B cell (primary cell): ENCODE measurements around the gene ABI3BP. TPM values are rescaled to one million over a fixed set of nuclear protein-coding genes. Genes with fewer than 3 reads are reported as not detected.

Source experiments
- ATAC-seq: fragments of 200-7000 bp; cut with Tn5 transposase; one replicate; pipeline ENCODE4 v1.10.0; 2021; ENCODE audit warnings: low read depth, mild to moderate bottlenecking, moderate number of reproducible peaks, moderate library complexity
- CTCF ChIA-PET: fragments of 350-600 bp; sonication (Branson Sonifier 250); formaldehyde crosslinking; loops from one replicate; lab custom pipeline; 2021; ENCODE audit warnings: antibody characterized with exemption, inconsistent platforms; lab: Charles Lee
- POLR2A ChIA-PET: fragments of 350-600 bp; sonication (Branson Sonifier 250); formaldehyde crosslinking; loops from one replicate; lab custom pipeline; 2021; ENCODE audit warnings: antibody characterized with exemption; lab: Charles Lee
- DNase-seq: peaks from one replicate; pipeline ENCODE4 v3.0.0; 2013
- H2AFZ ChIP-seq: 2 replicates; pipeline ENCODE4 v1.6.1; 2012; ENCODE audit warnings: mild to moderate bottlenecking, low read depth, low read length; ENCODE audit not compliant: insufficient read depth, poor library complexity, severe bottlenecking
- H3K27ac ChIP-seq, 2 donors: 1 replicate in 1 of 2; 2 replicates in 1 of 2; pipeline ENCODE4 v1.5.1; 2012 to 2013; ENCODE audit warnings: low read length in 2 of 2, mild to moderate bottlenecking in 2 of 2, moderate library complexity in 1 of 2
- H3K27me3 ChIP-seq, 4 experiments: fragments of 200-600 bp in 1 of 4; sonication (generic) in 1 of 4; replicated peaks in 1 of 4; 1 replicate in 2 of 4; 2 replicates in 2 of 4; pipeline versions ENCODE4 v1.6.1 to v1.7.0; 2013 to 2016; ENCODE audit warnings: low read length in 3 of 4, mild to moderate bottlenecking in 2 of 4, mixed read lengths in 1 of 4, moderate library complexity in 1 of 4; ENCODE audit not compliant: insufficient read depth in 4 of 4, control insufficient read depth in 3 of 4; ENCODE audit errors: control extremely low read depth in 1 of 4
- H3K36me3 ChIP-seq, 2 experiments: replicated peaks in 1 of 2; 1 replicate in 1 of 2; 2 replicates in 1 of 2; pipeline versions ENCODE4 v1.6.1 to v1.7.1; 2013; ENCODE audit warnings: low read length in 1 of 2; ENCODE audit not compliant: insufficient read depth in 2 of 2, control insufficient read depth in 1 of 2; ENCODE audit errors: control extremely low read depth in 1 of 2, extremely low read depth in 1 of 2
- H3K4me1 ChIP-seq, 2 donors: fragments of 200-600 bp in 1 of 2; sonication (generic) in 1 of 2; 1 replicate in 1 of 2; 2 replicates in 1 of 2; pipeline versions ENCODE4 v1.5.1 to v1.6.1; 2013 to 2017; ENCODE audit warnings: low read length in 2 of 2; ENCODE audit not compliant: control insufficient read depth in 2 of 2, insufficient read depth in 2 of 2
- H3K4me2 ChIP-seq: replicated peaks from 2 replicates; pipeline ENCODE3; 2012; ENCODE audit warnings: mild to moderate bottlenecking, low read depth, low read length; ENCODE audit not compliant: poor library complexity, severe bottlenecking
- H3K4me3 ChIP-seq, 5 experiments: fragments of 200-600 bp in 1 of 5; sonication (generic) in 1 of 5; 1 replicate in 3 of 5; 2 replicates in 2 of 5; pipeline versions ENCODE4 v1.5.1 to v1.7.0; 2011 to 2016; ENCODE audit warnings: low read length in 4 of 5, mild to moderate bottlenecking in 4 of 5, low read depth in 2 of 5, control low read depth in 1 of 5, moderate library complexity in 1 of 5; ENCODE audit not compliant: insufficient read depth in 1 of 5; ENCODE audit errors: control extremely low read depth in 1 of 5, extremely low read depth in 1 of 5
- H3K79me2 ChIP-seq: fragments of 200-600 bp; sonication (generic); one replicate; pipeline ENCODE4 v1.6.0; 2016; ENCODE audit warnings: low read length; ENCODE audit not compliant: control insufficient read depth, insufficient read depth
- H3K9ac ChIP-seq: fragments of 200-600 bp; sonication (generic); 2 replicates; pipeline ENCODE4 v1.6.1; 2017; ENCODE audit warnings: mild to moderate bottlenecking, low read length, moderate library complexity
- H3K9me3 ChIP-seq, 3 donors: one replicate each; pipeline versions ENCODE4 v1.6.1 to v1.7.1; 2013; ENCODE audit warnings: low read length in 2 of 3; ENCODE audit not compliant: control insufficient read depth in 2 of 3, insufficient read depth in 1 of 3; ENCODE audit errors: control extremely low read depth in 1 of 3
- H4K20me1 ChIP-seq: 2 replicates; pipeline ENCODE4 v1.6.0; 2012; ENCODE audit warnings: mild to moderate bottlenecking, low read length; ENCODE audit not compliant: insufficient read depth, control insufficient read depth, poor library complexity, severe bottlenecking
- H3K27ac Mint-ChIP-seq: one replicate; pipeline ENCODE4 v1.8.0; 2021; ENCODE audit warnings: mixed read lengths
- H3K27me3 Mint-ChIP-seq: one replicate; pipeline ENCODE4 v1.8.0; 2021; ENCODE audit warnings: mixed read lengths
- H3K4me1 Mint-ChIP-seq: one replicate; pipeline ENCODE4 v1.8.0; 2021; ENCODE audit warnings: mixed read lengths
- H3K4me3 Mint-ChIP-seq: one replicate; pipeline ENCODE4 v1.8.0; 2021; ENCODE audit warnings: mixed read lengths
- H3K9me3 Mint-ChIP-seq: one replicate; pipeline ENCODE4 v1.8.0; 2022; ENCODE audit warnings: mixed read lengths; ENCODE audit not compliant: insufficient read depth
- EZH2 ChIP-seq: IDR thresholded peaks from 2 replicates; pipeline ENCODE4 v1.6.1; 2012; ENCODE audit warnings: borderline replicate concordance, low read depth, mild to moderate bottlenecking, moderate library complexity, low read length; ENCODE audit not compliant: insufficient read depth, poor library complexity, severe bottlenecking
- WGBS: methylation state at CpG from one replicate; pipeline ENCODE4 v1.1.5; 2013; ENCODE audit warnings: missing lambda C conversion rate; ENCODE audit not compliant: insufficient coverage; 5-methylcytosine and 5-hydroxymethylcytosine counted together
- intact Hi-C: fragments of 100-400 bp; cut with micrococcal nuclease; formaldehyde crosslinking; loops from one replicate; pipeline ENCODE4 v1.10.0; 2022
- polyA plus RNA-seq: library from polyadenylated mRNA; depleted of rRNA; stranded (reverse); fragments of >200 nt; gene quantifications from 2 replicates; pipeline ENCODE4 v1.2.3, GENCODE V29; 2012
- total RNA-seq, 2 donors: library from RNA; stranded (reverse); fragments of 120-200 nt in 1 of 2; gene quantifications; 1 replicate in 1 of 2; 2 replicates in 1 of 2; pipeline versions ENCODE4 v1.2.3 to v1.2.4, GENCODE V29; 2013 to 2022
- TF ChIP-seq, protein P1 (sequence below): fragments of 200-600 bp; IDR thresholded peaks from one replicate; pipeline ENCODE4 v1.8.0; 2022; ENCODE audit warnings: antibody characterized with exemption, mild to moderate bottlenecking

ABI3BP gene
- total and polyA plus RNA-seq, 2 donors (not counting 1 experiment from before 2014, with no cell fraction given): not detected

DNA sequence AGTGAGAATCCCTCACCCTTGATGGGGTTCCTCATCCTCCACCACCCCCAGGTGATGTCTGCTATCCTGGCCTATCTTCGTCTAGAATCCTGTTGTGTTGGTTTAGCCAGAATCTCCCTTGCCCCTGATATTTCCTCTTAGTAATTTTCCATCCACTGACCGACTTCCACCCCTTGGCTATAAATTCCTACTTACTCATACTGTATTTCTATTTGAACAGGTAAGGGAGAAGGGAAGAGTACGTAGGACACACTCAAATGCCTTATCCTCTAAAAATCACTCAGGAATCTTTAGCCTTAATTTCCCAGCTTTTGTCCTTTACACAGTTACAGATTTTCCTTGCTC lies 284.6 kb downstream of the ABI3BP start:
- peak overlapping the region; percentile 47 to 85 (median 78) for H3K4me3 ChIP-seq
- peak overlapping the region; percentile 92 for H3K4me3 Mint-ChIP-seq

GRCh38 chr3:100706365-100706764 lies 286.9 kb downstream of the ABI3BP start:
- Histone ChIP-seq H3K4me1 (peaks cover 17 to 19% of the 10 kb centered on the region in 2 donors), H3K9me3 (peaks cover 0 to 1% (median 0%) of the 10 kb centered on the region in 3 donors), H3K27me3 (peaks cover 0 to 25% (median 10%) of the 10 kb centered on the region in 4 experiments), H4K20me1 (no peaks in the 10 kb centered on the region), H3K36me3 (no peaks in the 10 kb centered on the region), H3K4me3 (no peak overlapping the region), H3K79me2 (peaks cover 32% of the 10 kb centered on the region), H3K9ac (no peak overlapping the region), H3K27ac (no peak overlapping the region), H3K4me2 (no peak overlapping the region), H2AFZ (no peak overlapping the region)
- DNase-seq (no peak), ATAC-seq (no peak)
- H3K4me1 Mint-ChIP-seq: peaks cover 21% of the 10 kb centered on the region
- peaks cover 38% of the 10 kb centered on the region for H3K27me3 Mint-ChIP-seq
- H3K9me3 Mint-ChIP-seq: no peaks in the 10 kb centered on the region
- ChIA-PET POLR2A (no interaction called here), CTCF (interaction anchor here (1.5 kb wide), 1 partner anchor 1523 kb away, joined by 3 read pairs; no protein-coding TSS in a partner anchor)
- no peak overlapping the region for H3K4me3 Mint-ChIP-seq
- no peak for TF ChIP-seq EZH2
- TF ChIP-seq, protein P1, sequence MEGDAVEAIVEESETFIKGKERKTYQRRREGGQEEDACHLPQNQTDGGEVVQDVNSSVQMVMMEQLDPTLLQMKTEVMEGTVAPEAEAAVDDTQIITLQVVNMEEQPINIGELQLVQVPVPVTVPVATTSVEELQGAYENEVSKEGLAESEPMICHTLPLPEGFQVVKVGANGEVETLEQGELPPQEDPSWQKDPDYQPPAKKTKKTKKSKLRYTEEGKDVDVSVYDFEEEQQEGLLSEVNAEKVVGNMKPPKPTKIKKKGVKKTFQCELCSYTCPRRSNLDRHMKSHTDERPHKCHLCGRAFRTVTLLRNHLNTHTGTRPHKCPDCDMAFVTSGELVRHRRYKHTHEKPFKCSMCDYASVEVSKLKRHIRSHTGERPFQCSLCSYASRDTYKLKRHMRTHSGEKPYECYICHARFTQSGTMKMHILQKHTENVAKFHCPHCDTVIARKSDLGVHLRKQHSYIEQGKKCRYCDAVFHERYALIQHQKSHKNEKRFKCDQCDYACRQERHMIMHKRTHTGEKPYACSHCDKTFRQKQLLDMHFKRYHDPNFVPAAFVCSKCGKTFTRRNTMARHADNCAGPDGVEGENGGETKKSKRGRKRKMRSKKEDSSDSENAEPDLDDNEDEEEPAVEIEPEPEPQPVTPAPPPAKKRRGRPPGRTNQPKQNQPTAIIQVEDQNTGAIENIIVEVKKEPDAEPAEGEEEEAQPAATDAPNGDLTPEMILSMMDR: no peak
- intact Hi-C loops: loop anchor here (5.0 kb wide), 1 partner anchor 1804 kb away; the partner anchor contains the start of gene DCBLD2
- WGBS: no CpG with 5 or more reads among the region's 3 CpGs
- no peak overlapping the region for H3K27ac Mint-ChIP-seq

More for the DNA sequence above, 284.6 kb downstream of the ABI3BP start:
- Mint-ChIP-seq H3K27ac (peak overlapping the region; percentile 97), H3K9me3 (no peaks in the 10 kb centered on the region), H3K4me1 (peaks cover 35% of the 10 kb centered on the region), H3K27me3 (peaks cover 28% of the 10 kb centered on the region)
- H3K27me3 ChIP-seq: peaks cover 0 to 25% (median 10%) of the 10 kb centered on the region in 4 experiments
- H2AFZ ChIP-seq: peak overlapping the region; percentile 73
- peak overlapping the region; percentile 76 to 90 for H3K27ac ChIP-seq
- DNase-seq (no peak), ATAC-seq (no peak)
- H3K4me2 ChIP-seq: peak overlapping the region; percentile 79
- H3K9me3 ChIP-seq: peaks cover 0 to under 1% (median 0%) of the 10 kb centered on the region in 3 donors
- peaks cover 19 to 21% of the 10 kb centered on the region in 2 donors for H3K4me1 ChIP-seq
- intact Hi-C loops: loop anchor here (2.0 to 5.0 kb wide), 4 partner anchors 892 to 1806 kb away; partner anchors contain the start of genes CEP97, CMSS1 and DCBLD2
- ChIA-PET CTCF (interaction anchor here (1.4 kb wide), 1 partner anchor 14 kb away, joined by 3 read pairs; no protein-coding TSS in a partner anchor), POLR2A (interaction anchor here (0.8 kb wide), 1 partner anchor 448 kb away, joined by 4 read pairs; the partner anchor contains the start of gene TBC1D23)
- TF ChIP-seq, protein P1: no peak
- no peak for TF ChIP-seq EZH2
- 100% methylated on average over 1 of the region's 3 CpGs for WGBS
- peak overlapping the region; percentile 86 for H3K9ac ChIP-seq
- H3K79me2 ChIP-seq: peaks cover 54% of the 10 kb centered on the region
- peaks cover 0 to 3% of the 10 kb centered on the region in 2 experiments for H3K36me3 ChIP-seq
- H4K20me1 ChIP-seq: peaks cover 12% of the 10 kb centered on the region
